HUDEP-2 (cell line): ENCODE measurements around the gene RPTOR.
"Not testable (repeated sequence)": the region's sequence is repeated elsewhere in the genome, so short reads cannot be mapped to it uniquely, and the experiment has no call there.

Experiments used
- DNase-seq, 76 experiments: peaks; one replicate each; lab custom pipeline; 2025; ENCODE audit not compliant: unreplicated experiment in 76 of 76; lab: John Stamatoyannopoulos, UW

RPTOR gene

DNA sequence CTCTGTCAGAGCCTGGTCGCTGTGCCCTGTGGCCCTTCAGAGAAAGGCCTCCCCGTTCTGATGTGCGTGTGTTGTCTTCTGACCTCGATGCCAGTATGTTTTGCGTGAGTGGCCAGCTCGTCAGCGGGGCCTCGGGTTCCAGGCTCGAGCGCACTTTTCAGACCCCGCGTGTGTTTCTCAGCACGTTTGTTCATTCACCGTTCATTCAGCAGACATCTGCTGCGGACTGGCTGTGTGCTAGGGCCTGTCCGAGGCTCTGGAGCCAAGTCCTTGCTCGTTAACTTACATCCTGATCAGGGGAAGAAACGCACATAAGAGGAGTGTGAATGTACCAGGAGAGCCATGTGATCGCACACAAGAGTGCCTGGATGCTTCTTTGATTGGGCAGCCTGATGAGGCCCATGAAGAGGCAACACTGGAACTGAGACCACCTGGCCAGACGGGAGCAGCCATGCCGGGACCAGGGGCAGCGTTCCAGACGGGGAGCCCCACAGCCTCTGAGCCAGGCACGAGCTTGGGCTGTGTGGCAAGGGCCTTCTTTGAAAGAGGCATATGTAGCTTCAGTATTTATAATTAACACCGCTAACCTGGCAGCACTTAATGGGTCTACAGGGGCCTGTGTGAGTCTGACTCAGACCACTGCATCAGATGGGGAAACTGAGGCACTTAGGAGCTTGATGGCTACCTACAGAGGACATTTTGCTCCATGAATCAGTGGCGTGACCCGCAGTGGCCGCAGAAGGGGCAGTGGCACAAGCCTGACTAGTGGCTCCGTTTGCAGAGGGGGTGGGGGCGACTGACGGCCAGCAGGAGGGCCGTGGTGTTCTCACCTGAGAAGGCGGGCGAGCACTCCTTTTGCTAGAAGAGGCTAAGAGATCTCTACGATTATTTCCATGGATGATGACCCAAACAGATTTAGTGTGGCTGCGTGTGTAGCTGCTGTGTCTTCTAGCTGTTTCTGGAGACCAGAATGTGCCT, 259.1 kb downstream of the RPTOR start:
- DNase-seq, result no peak

DNA sequence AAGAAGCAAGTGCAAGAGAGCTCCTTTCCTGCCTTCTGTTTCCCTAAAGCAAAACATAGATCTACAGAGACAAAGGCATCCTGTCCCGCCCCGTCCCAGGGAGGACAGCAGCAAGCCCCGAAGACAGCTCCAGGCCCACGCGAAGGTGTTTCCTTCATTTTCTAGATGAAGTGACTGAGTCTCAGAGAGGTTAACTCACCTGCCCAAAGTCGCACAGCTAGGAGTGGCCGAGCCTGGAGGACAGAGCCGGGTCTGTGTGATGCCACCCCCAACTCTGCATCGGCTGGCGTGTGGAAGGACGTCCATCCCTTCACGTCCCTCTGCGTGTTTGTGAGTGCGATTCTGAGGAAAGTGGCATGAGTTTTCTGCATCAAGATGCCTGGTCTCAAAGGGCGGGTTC, 259.8 kb downstream of the RPTOR start:
- DNase-seq, result no peak

DNA sequence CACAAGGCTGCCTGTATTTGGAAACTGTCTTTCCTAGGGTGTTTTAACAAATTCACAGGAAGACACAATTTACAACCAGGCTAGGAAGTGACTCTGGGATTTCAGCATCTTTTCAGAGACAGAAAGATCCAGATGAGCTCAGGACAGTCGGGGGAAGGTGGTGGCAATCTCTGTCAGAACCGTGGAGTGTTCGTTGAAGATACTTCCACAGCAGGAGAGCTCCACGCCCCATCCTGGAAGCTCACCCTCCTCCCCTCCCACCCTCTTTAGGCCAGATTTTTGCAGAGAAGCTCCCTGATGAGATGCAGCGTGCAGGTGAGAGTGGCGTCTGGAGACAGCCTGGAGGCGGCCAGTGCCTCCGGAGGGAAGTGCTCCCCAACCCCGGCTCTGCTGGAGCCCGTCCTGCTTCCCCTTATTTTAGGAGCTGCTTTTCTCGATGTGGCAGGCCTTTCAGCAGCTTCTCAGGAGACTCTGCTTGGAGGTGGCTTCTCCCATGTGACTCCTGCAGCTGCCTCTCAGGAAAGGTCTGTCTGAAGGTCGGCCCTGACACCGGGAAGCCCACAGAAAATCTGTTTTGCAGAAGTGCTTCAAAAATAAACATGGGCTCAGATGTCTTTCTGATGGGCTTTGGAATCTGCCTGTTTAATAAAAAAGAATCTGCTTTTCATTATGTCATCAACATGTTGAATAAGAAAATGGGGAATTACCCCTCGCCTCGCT, 260.6 kb downstream of the RPTOR start:
- no peak for DNase-seq

DNA sequence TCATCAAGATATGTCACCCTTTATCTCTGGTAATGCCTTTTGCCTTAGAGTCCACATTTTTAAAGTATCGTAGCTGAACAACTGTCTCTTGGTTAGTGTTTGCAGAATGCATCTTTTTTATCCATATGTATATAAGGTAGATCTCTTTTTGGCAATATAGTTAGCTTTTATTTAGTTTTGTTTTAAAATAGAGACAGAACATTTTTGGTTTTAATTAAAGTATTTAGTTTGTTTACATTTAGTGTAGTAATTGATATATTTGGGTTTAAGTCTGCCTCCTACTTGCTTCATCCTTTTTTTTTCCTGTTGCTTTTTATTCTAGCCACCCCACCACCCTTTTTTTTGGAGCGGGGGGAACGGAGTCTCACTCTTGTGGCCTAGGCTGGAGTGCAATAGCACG, 262.4 kb downstream of the RPTOR start:
- DNase-seq, result no peak

DNA sequence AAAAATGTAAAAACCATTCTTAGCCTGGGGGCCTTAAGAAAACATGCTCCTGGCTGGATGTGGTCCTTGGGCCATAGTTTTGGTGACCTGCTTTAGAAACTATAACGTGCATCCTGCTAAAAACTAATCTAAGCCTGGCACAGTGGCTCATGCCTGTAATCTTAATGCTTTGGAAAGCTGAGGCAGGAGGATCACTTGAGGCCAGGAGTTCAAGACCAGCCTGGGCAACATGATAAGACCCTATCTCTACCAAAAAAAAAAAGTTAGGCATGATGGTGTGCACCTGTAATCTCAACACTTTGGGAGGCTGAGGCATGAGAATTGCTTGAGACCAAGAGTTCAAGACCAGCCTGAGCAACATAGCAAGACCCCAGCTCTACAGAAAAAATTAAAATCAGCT, 263.2 kb downstream of the RPTOR start:
- DNase-seq, result no peak

DNA sequence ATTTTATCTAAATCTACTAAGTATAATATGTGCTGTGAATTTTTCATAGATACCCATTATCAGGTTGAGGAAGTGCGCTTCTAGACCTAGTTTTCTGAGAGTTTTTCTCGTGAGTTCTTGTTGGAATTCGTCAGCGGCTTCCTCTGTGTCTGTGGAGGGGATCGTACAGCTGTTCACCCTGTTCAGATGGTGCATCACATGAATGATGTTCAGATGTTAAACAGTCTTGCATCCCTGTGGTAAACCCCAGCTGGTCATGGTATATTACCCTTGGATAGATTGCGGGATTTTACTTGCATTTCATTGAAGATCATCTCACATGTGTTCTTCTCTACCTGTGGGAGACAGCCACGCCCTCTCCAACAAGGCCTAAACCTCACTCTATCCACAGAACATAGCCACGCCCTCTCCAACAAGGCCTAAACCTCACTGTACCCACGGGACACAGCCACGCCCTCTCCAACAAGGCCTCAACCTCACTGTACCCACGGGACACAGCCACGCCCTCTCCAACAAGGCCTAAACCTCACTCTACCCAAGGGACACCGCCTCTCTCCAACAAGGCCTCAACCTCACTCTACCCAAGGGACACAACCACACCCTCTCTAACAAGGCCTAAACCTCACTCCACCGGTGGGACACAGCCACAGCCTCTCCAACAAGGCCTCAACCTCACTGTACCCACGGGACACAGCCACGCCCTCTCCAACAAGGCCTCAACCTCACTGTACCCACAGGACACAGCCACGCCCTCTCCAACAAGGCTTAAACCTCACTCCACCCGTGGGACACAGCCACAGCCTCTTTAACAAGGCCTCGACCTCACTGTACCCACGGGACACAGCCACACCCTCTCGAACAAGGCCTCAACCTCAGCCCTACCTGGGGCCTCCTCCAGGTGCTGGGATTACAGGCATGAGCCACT, 266.8 kb downstream of the RPTOR start:
- peak in 1 of 76 experiments; percentile 10 for DNase-seq

DNA sequence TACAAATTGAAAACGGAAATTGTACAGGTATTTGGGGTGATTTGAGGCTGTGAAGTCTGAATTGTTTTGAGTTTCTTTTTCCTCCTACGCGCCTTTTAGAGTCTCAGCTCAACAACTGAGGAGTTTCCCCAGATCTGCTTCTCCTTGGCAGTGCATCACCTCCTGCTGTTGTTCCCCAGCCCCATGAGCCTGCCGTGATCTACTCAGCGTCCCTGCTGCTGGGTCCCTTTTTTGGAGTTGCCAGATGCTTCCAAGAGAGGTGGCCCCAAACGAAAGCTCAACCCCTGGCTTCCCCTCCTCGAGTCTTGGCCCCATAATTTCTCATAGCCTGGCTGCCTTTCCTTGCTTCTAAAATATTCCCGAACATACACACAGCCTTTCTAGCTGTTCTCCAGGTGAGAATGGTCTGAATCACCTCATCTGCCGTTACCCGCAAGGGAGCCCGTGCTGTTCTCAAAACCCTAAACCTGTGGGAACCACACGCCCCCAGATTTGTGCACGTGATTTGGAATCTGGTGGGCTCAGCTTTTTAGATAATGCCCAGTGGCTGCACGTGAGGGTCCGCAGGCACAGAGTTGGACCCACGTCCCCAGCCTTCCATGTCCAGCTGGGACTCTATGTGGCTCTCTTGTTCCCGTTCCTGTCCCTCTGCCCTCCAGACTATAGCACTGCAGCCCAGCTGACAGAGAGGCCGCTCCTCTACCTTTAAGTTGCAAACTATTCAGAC, 267.9 kb downstream of the RPTOR start:
- DNase-seq, result no peak

DNA sequence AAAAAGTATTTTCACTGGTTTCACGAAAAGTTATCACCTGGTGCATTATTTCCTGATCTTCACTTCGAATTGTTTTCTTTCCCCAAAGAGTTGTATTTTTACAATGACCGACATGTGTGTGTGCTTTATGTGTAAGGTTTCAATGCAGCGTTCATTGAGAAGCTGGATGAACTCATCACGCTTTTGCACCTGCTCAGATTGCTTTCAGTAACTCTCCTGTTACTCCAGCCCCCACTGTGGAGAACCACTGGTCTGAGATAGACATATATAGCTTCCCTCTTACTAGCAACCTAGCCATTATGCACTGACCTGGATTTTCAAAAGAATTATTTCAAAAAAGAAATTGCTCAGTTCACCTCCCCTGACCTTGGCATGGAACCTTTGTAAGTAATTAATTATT, 268.7 kb downstream of the RPTOR start:
- no peak for DNase-seq

DNA sequence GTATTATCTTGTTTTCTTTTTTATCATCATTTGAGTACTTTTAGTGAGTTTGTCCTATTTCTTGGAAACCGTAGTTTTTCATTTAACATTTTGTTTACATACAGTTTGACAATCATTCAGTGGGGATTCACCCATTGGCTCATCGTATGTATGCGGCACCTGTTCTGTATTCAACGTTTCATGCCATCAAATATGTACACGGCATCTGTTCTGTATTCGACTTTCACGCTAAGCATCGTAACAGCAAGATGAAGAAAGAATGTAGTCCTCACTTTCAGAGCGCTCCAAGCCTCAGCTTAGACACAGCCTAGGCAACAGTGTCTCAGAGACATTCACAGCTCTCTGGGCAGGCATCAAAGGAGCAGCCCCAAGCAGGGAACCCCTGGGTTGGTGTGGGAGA, 269.9 kb downstream of the RPTOR start:
- no peak for DNase-seq

DNA sequence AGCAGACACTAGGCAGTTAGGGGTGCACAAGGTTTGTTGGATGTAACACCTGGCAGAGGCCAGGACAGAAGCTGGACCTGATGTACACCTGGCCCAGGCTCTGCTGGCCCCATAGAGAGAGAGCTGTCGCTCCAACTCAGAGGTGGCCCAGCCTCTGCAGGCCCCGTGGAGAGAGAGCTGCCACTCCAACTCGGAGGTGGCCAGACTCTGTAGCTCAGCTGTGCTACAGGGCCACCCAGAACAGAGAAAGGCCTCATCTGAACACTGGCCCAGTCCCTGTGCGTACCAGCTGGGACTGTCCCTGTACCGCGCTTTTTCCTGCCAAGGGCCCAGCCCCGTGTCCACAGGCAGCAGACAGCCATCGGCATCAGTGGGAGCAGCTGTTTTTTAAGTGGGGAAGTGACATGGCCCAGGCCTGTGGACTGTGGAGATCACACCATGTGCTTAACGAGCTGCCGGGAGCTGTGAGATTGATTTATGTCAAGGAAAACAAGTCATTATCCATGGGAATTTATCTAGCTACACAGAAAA, 270.6 kb downstream of the RPTOR start:
- no peak for DNase-seq

DNA sequence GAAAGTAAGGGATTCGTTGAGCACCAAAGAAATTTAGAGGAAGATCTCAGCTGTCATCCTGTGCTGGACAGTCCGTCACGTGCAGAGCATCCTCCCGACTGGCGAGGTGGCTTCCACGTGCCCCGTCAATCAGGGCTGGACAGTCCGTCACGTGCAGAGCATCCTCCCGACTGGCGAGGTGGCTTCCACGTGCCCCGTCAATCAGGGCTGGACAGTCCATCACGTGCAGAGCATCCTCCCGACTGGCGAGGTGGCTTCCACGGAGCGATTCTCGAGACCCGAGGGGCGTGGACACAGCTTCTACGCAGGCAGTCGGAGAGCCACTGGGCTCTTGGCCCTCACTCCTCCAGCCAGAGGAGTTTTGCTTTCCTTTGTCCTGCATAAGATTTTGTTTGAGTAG, 271.1 kb downstream of the RPTOR start:
- DNase-seq, result not testable (repeated sequence)

DNA sequence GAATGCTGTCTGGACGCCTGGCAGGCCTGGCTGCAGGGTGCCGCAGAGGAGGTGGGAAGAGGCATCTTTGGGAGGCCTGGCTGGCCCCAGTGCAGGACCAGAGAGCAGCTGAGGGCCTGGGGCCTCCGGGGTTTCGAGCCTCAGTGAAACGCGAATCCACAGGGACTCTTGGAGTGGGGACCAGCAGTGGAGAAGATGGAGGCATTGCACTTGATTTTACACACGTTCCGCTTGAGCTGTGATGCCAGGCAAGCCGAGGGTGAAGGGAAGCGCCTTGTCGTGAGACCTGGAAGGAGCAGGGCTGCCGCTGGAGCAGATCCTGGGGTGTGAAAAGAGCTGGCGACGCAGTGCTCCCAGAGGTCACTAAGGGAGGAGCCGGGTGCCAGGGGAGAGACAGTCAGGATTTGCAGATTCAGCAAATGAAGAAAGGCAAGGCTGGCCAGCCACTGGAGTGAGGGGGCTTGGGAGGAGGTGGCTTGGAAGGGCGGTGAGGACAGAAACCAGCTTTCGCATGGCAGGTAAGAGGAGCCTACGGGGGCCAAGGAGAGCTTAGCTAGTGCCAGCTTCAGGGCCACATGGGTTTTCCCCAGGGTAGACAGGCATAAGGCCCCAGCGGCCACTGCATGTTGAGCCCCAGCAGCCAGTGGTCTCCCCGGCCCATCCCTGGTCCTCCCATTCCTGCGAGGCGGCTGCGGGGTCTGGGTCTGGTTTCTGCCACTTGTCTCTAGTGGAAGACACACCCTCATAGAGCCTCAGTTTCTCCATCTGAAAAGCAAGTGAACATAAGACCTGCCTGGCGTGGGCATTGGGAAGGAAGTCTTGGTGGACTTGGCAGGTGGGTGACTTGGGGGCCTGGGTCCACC, 271.8 kb downstream of the RPTOR start:
- DNase-seq, result no peak

DNA sequence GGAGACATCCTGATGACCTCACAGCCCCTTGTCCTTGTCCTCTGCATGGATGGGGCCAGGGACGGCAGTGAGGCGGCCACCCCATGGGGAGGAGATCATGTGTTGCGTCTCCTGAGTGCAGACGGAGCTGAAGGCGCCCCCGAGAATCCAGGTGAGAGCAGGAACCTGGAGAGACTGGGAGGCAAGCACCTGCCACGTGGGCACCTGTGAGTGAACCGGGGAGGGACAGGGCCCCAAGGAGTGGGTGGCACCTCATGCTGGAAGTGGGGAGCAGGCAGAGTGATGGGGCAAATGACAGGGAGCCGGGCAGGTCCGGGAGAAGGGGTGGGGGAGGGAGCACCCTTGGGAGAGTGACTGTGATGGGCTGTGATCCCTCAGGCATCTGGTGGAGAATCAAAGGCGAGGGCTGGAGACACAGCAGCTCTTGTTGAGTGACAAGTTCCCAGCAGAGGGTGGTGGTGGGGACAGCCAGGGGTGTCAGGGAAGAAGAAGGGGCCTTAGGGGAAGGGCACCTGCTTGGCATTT, 272.7 kb downstream of the RPTOR start:
- no peak for DNase-seq

DNA sequence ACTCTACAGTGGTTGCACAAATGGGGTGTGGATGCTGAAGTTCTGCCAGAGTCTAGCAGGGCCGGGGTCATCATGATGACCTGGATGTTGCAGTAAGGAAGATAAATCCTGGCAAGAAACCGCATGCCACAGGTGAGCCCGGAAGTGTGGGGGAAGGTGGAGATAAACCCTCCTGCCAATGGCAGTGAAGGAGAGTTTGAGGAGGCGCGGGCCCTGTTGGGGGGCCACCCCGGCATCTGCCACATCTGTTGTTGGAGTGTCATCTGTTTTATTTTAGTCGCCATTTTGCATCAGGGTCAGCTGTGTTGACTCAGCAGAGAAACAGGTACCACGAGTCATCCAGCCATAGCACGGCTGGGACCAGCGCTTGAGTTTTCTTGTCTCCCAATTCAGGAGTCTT, 273.2 kb downstream of the RPTOR start:
- no peak for DNase-seq

DNA sequence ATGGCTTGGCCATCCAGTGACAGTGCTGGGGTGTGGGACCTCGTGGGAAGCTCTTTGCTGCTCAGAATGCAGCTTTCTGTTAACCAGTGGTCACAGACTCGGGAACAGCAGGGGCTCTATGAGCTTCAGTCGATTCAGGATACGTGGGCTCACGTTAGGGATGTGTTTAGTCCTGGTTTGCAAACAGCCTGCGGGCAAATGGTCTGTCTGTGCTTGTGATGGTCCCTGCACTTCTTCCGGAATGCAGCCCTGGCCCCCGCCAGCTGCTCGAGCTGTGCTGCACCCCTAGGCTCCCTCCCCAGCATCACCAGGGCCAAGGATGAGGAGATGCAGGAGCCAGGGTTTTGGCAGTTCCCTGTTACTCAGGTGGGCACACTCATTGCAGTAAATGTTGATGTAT, 274.2 kb downstream of the RPTOR start:
- no peak for DNase-seq

DNA sequence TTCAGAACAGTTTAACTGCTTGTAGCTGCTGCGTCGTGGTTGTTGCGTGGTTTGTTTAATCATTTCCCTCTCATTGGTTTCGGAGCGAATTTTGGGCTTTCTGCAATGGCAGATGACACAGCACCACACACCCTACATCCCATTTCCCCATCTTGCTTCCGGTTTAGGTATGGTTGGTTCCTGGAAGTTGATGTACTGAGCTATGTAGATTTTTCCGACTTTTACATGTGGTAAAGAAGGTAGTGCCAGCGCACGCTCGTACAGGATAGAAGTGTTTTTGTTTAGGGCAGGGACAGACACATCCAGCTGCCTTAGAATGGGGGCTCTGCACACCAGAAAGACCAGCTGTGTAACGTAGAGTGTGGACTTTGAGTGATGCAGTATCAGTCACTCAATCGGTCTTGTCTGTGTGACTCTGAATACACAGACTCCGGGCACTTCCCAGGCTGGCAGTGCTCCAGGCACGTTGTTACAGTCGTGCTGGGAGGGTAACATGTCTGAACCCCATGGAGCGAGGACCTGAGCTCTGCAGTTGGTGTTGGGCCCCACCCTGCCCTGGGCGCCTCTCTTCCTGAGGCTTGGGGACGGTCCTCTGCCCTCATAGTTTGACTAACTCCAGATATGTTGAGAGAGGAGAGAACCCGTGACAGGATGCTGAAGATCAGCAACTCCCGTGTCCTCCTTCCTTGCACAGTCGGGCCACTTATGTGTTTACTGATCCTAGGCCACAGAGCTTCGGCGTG, 275.0 kb downstream of the RPTOR start:
- no peak for DNase-seq

DNA sequence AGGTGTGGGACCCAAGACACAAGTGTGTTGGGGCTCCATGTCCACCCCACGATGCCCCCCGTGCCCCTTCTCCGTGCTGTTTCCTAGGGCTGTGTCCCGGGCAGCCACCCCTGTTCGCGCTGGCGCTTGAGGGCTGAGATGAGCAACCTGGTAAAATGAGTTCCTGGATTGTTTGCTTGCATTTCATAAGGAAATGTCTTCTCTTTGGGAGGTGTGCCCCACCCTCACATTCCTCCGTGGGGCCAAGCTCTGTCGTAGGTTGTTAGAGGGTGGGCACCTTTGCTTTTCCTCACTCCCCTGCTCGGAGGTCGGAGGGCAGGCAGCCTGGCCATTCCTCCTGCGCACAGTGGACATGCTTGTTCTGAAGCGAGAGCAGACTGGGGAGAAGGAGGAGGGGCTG, 275.7 kb downstream of the RPTOR start:
- no peak for DNase-seq

DNA sequence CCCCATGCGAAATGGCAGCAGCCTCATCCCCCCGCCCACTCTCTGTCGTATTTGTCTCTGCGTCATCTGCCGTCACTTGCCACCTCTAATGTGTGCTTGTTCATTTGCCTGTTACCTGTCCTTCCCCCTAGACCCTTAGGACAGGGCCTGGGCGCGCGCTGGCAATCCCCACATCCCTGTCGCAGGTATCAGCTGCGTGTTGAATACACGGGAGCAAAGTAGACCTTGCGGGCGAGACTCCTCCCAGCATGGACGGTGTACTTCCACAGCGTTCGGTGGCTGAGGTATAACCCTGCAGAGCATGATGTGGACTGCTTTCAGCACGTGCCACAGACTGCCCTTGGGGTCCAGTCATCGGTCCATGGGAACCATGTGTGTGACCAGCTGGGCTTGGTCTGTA, 276.9 kb downstream of the RPTOR start:
- no peak for DNase-seq
